ENCODE results near the gene C3orf80. TPM values are rescaled to one million over a fixed set of nuclear protein-coding genes. Genes with fewer than 3 reads are reported as not detected.

Gene C3orf80
- total RNA-seq, 1 experiment from 2014 or later: 0.66 TPM

DNA sequence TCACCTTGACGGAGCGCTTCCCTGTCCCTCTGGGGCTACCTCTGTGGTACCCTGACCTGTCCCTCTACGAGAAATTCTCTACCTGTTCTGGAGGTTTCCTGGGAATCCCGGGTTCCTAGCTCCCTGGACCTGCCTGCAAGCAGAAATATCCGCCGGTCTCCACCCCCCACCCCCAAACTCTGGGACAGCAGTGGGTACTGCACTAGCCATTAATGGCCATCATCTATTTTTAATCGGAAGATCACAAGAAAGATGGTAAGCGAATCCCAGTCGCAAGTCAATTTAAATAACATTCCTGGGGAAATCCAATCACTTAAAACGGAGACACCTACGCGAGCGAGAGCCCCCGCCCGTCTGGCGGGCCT lies 429 bp upstream of the C3orf80 start (continued):
- TF ChIP-seq, protein P1, sequence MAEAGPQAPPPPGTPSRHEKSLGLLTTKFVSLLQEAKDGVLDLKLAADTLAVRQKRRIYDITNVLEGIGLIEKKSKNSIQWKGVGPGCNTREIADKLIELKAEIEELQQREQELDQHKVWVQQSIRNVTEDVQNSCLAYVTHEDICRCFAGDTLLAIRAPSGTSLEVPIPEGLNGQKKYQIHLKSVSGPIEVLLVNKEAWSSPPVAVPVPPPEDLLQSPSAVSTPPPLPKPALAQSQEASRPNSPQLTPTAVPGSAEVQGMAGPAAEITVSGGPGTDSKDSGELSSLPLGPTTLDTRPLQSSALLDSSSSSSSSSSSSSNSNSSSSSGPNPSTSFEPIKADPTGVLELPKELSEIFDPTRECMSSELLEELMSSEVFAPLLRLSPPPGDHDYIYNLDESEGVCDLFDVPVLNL (CRISPR knock-in tag; IDR thresholded peaks at IDR 0.05; ENCODE audit: borderline replicate concordance, low read depth): no peak

DNA sequence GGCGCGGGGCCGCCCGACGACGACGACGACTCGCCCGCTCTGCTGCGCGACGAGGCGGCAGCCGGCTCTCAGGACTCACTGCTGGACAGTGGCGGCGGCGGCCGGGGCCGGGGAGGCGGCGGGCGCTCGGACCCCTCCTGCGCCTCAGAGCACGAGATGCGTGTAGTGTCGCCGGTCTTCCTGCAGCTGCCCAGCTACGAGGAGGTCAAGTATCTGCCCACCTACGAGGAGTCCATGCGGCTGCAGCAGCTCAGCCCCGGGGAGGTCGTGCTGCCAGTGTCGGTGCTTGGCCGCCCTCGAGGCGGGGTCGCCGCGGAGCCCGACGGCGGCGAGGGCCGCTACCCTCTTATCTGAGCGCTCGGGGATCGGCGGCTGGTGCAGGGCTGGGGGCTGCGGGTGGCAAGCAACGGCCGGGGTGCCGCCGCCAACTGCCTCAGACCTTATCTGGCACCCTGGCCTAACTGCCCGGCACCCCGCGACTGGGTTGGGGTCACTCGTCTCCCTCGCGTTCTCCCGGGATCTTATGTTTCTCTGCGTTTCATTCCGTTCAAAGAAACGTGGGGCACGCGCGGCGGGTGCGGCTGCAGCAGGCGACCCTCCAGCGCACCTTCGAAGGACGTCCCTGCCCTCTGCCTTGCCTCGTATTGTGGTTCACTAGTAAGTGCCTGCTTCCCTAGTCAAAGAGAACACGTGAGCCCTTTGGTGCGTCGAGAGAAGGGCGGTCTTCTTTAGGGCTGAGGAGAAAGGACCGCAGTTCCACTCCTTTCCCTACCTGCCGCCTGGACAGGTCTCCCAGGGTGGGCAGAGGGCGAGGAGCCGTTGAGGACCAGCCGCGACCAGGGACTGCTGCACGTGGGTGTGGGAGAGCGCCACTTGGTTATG lies 1.0 kb downstream of the C3orf80 start:
- ChIA-PET POLR2A (interaction anchor here (0.7 to 1.3 kb wide), 3 partner anchors 194 to 224 kb away, joined by 3 read pairs; no protein-coding TSS in a partner anchor), CTCF (interaction anchor here (0.9 to 2.8 kb wide), 8 partner anchors 8 to 323 kb away, joined by 3 to 9 read pairs (median 3); no protein-coding TSS in a partner anchor)
- ATAC-seq (peak; percentile 27), DNase-seq (ENCODE audit: low spot score) (peak; percentile 32)
- Mint-ChIP-seq H3K4me3 (peak overlapping the region; percentile 73), H3K9me3 (no peaks in the 10 kb centered on the region), H3K36me3 (no peaks in the 10 kb centered on the region), H3K27me3 (ENCODE audit: low read depth) (peaks cover 71% of the 10 kb centered on the region), H3K27ac (no peak overlapping the region), H3K4me1 (peaks cover 17% of the 10 kb centered on the region)
- 0 out of 2 replicates have a peak, but pooled peaks have one; percentile 49 for TF ChIP-seq ZNF138 (CRISPR knock-in tag; conservative IDR thresholded peaks at IDR 0.05)
- TF ChIP-seq ZNF396 (CRISPR knock-in tag; IDR thresholded peaks at IDR 0.05; ENCODE audit: borderline replicate concordance): no peak
- TF ChIP-seq, protein P2, sequence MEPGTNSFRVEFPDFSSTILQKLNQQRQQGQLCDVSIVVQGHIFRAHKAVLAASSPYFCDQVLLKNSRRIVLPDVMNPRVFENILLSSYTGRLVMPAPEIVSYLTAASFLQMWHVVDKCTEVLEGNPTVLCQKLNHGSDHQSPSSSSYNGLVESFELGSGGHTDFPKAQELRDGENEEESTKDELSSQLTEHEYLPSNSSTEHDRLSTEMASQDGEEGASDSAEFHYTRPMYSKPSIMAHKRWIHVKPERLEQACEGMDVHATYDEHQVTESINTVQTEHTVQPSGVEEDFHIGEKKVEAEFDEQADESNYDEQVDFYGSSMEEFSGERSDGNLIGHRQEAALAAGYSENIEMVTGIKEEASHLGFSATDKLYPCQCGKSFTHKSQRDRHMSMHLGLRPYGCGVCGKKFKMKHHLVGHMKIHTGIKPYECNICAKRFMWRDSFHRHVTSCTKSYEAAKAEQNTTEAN (CRISPR knock-in tag; IDR thresholded peaks at IDR 0.05): peak; percentile 78
- TF ChIP-seq ZBTB21 (CRISPR knock-in tag; IDR thresholded peaks at IDR 0.05; ENCODE audit: borderline replicate concordance): 0 out of 2 replicates have a peak, but pooled peaks have one; percentile 32
- no peak for TF ChIP-seq OVOL2 (CRISPR knock-in tag; IDR thresholded peaks at IDR 0.05; ENCODE audit: borderline replicate concordance)
- peak; percentile 62; the same call in 1 of the 2 replicates for TF ChIP-seq FOXK1 (CRISPR knock-in tag; IDR thresholded peaks at IDR 0.05)
- TF ChIP-seq, protein P3, sequence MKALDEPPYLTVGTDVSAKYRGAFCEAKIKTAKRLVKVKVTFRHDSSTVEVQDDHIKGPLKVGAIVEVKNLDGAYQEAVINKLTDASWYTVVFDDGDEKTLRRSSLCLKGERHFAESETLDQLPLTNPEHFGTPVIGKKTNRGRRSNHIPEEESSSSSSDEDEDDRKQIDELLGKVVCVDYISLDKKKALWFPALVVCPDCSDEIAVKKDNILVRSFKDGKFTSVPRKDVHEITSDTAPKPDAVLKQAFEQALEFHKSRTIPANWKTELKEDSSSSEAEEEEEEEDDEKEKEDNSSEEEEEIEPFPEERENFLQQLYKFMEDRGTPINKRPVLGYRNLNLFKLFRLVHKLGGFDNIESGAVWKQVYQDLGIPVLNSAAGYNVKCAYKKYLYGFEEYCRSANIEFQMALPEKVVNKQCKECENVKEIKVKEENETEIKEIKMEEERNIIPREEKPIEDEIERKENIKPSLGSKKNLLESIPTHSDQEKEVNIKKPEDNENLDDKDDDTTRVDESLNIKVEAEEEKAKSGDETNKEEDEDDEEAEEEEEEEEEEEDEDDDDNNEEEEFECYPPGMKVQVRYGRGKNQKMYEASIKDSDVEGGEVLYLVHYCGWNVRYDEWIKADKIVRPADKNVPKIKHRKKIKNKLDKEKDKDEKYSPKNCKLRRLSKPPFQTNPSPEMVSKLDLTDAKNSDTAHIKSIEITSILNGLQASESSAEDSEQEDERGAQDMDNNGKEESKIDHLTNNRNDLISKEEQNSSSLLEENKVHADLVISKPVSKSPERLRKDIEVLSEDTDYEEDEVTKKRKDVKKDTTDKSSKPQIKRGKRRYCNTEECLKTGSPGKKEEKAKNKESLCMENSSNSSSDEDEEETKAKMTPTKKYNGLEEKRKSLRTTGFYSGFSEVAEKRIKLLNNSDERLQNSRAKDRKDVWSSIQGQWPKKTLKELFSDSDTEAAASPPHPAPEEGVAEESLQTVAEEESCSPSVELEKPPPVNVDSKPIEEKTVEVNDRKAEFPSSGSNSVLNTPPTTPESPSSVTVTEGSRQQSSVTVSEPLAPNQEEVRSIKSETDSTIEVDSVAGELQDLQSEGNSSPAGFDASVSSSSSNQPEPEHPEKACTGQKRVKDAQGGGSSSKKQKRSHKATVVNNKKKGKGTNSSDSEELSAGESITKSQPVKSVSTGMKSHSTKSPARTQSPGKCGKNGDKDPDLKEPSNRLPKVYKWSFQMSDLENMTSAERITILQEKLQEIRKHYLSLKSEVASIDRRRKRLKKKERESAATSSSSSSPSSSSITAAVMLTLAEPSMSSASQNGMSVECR (CRISPR knock-in tag; IDR thresholded peaks at IDR 0.05; ENCODE audit: borderline replicate concordance): peak; percentile 94
- 0 out of 2 replicates have a peak, but pooled peaks have one; percentile 56 for TF ChIP-seq ELF4 (CRISPR knock-in tag; IDR thresholded peaks at IDR 0.05; ENCODE audit: low read depth)
- TF ChIP-seq, protein P4, sequence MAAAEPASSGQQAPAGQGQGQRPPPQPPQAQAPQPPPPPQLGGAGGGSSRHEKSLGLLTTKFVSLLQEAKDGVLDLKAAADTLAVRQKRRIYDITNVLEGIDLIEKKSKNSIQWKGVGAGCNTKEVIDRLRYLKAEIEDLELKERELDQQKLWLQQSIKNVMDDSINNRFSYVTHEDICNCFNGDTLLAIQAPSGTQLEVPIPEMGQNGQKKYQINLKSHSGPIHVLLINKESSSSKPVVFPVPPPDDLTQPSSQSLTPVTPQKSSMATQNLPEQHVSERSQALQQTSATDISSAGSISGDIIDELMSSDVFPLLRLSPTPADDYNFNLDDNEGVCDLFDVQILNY (CRISPR knock-in tag; IDR thresholded peaks at IDR 0.05): peak; percentile 63; the same call in 1 of the 2 replicates
- peak; percentile 74; the same call in 1 of the 2 replicates for TF ChIP-seq NR2C2 (CRISPR knock-in tag; IDR thresholded peaks at IDR 0.05)
- TF ChIP-seq, protein P5, sequence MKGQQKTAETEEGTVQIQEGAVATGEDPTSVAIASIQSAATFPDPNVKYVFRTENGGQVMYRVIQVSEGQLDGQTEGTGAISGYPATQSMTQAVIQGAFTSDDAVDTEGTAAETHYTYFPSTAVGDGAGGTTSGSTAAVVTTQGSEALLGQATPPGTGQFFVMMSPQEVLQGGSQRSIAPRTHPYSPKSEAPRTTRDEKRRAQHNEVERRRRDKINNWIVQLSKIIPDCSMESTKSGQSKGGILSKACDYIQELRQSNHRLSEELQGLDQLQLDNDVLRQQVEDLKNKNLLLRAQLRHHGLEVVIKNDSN (CRISPR knock-in tag; IDR thresholded peaks at IDR 0.05): peak; percentile 84; the same call in 1 of the 2 replicates
- TF ChIP-seq SOX15 (CRISPR knock-in tag; IDR thresholded peaks at IDR 0.05): no peak
- TF ChIP-seq PRRX2 (CRISPR knock-in tag; IDR thresholded peaks at IDR 0.05): no peak
- TF ChIP-seq, protein P6, sequence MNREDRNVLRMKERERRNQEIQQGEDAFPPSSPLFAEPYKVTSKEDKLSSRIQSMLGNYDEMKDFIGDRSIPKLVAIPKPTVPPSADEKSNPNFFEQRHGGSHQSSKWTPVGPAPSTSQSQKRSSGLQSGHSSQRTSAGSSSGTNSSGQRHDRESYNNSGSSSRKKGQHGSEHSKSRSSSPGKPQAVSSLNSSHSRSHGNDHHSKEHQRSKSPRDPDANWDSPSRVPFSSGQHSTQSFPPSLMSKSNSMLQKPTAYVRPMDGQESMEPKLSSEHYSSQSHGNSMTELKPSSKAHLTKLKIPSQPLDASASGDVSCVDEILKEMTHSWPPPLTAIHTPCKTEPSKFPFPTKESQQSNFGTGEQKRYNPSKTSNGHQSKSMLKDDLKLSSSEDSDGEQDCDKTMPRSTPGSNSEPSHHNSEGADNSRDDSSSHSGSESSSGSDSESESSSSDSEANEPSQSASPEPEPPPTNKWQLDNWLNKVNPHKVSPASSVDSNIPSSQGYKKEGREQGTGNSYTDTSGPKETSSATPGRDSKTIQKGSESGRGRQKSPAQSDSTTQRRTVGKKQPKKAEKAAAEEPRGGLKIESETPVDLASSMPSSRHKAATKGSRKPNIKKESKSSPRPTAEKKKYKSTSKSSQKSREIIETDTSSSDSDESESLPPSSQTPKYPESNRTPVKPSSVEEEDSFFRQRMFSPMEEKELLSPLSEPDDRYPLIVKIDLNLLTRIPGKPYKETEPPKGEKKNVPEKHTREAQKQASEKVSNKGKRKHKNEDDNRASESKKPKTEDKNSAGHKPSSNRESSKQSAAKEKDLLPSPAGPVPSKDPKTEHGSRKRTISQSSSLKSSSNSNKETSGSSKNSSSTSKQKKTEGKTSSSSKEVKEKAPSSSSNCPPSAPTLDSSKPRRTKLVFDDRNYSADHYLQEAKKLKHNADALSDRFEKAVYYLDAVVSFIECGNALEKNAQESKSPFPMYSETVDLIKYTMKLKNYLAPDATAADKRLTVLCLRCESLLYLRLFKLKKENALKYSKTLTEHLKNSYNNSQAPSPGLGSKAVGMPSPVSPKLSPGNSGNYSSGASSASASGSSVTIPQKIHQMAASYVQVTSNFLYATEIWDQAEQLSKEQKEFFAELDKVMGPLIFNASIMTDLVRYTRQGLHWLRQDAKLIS (CRISPR knock-in tag; IDR thresholded peaks at IDR 0.05; ENCODE audit: borderline replicate concordance): no peak
- TF ChIP-seq, protein P7, sequence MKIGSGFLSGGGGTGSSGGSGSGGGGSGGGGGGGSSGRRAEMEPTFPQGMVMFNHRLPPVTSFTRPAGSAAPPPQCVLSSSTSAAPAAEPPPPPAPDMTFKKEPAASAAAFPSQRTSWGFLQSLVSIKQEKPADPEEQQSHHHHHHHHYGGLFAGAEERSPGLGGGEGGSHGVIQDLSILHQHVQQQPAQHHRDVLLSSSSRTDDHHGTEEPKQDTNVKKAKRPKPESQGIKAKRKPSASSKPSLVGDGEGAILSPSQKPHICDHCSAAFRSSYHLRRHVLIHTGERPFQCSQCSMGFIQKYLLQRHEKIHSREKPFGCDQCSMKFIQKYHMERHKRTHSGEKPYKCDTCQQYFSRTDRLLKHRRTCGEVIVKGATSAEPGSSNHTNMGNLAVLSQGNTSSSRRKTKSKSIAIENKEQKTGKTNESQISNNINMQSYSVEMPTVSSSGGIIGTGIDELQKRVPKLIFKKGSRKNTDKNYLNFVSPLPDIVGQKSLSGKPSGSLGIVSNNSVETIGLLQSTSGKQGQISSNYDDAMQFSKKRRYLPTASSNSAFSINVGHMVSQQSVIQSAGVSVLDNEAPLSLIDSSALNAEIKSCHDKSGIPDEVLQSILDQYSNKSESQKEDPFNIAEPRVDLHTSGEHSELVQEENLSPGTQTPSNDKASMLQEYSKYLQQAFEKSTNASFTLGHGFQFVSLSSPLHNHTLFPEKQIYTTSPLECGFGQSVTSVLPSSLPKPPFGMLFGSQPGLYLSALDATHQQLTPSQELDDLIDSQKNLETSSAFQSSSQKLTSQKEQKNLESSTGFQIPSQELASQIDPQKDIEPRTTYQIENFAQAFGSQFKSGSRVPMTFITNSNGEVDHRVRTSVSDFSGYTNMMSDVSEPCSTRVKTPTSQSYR (CRISPR knock-in tag; IDR thresholded peaks at IDR 0.05): peak; percentile 72
- TF ChIP-seq JAZF1 (CRISPR knock-in tag; IDR thresholded peaks at IDR 0.05): no peak

All from WTC11 (cell line).